Measurements from ENCODE around the gene ATP8B4. TPM values are rescaled to one million over a fixed set of nuclear protein-coding genes. Genes with fewer than 3 reads are reported as not detected.

ATP8B4 gene
- total and polyA plus RNA-seq, 10 of the 15 experiments (the other 5 are each of a cell fraction or from before 2014, with no cell fraction given), result 0.02 to 0.94 (median 0.19) TPM

- ChIA-PET CTCF (interaction anchor here (0.9 kb wide), 1 partner anchor 15 kb away, joined by 3 read pairs; no protein-coding TSS in a partner anchor), POLR2A (no interaction called here), SMC1A (ENCODE audit: uncharacterized antibody, unreplicated experiment) (no interaction called here), RAD21 (ENCODE audit: unreplicated experiment) (no interaction called here)
- H3K4me1 ChIP-seq (ENCODE audit: control insufficient read depth, insufficient read depth, low read length), result no peaks in the 10 kb centered on the region
- no peak overlapping the region for H3K27ac ChIP-seq (ENCODE audit: control insufficient read depth, insufficient read depth)
- FAIRE-seq, result no peak
- H3K36me3 ChIP-seq (ENCODE audit: control insufficient read depth in 2 of 2, insufficient read depth in 2 of 2, low read length in 1 of 2), result no peaks in the 10 kb centered on the region
- H3K4me2 ChIP-seq (ENCODE audit: control insufficient read depth, insufficient read depth), result no peak overlapping the region
- H2AFZ ChIP-seq (ENCODE audit: control insufficient read depth, low read depth, low read length), result no peak overlapping the region
- H4K20me1 ChIP-seq (ENCODE audit: control insufficient read depth, insufficient read depth), result no peaks in the 10 kb centered on the region
- no peaks in the 10 kb centered on the region for H3K9me3 ChIP-seq (replicated peaks; ENCODE audit: control insufficient read depth, insufficient read depth, low read length)
- no peaks in the 10 kb centered on the region for H3K79me2 ChIP-seq (ENCODE audit: control insufficient read depth, insufficient read depth, low read length)
- in situ Hi-C loops (cut with MboI) (loop anchor here (10.0 kb wide), 1 partner anchor 814 kb away; no protein-coding TSS in a partner anchor), intact Hi-C loops (cut with micrococcal nuclease; ENCODE audit: unreplicated experiment) (loop anchor here (5.0 kb wide), 1 partner anchor 88 kb away; no protein-coding TSS in a partner anchor)
- no peak for DNase-seq (ENCODE audit: low read depth, low spot score)
- H3K4me3 ChIP-seq, result no peak overlapping the region
- no peak for ATAC-seq
- no peak overlapping the region for H3K9ac ChIP-seq (ENCODE audit: control insufficient read depth, insufficient read depth, low read length)
- H3K27me3 ChIP-seq (replicated peaks in 1 of 2; ENCODE audit: control insufficient read depth in 2 of 2, insufficient read depth in 2 of 2, low read length in 1 of 2), result no peaks in the 10 kb centered on the region
- TF ChIP-seq ZNF24 (IDR thresholded peaks at IDR 0.05) (peak; percentile 76; the same call in 1 of the 2 replicates), REST (IDR thresholded peaks at IDR 0.05; ENCODE audit: low read depth, low read length) (no peak)
- 83% methylated on average over 5 of the region's 5 CpGs for WGBS (ENCODE audit: insufficient coverage, insufficient replicate concordance, low lambda C conversion rate, missing lambda C conversion rate)
- no TSS peak for BruUV-seq (replicated peaks)
Measured at GRCh38 chr15:50059203-50059772, 59.7 kb downstream of the ATP8B4 start.

Data from GM12878 (cell line).